ENCODE results near the gene TMEM91.

- TF ChIP-seq EZH2phosphoT487 (IDR thresholded peaks at IDR 0.05; ENCODE audit: unreplicated experiment), result no peak
- TF ChIP-seq CREB1 (CRISPR knock-in tag; IDR thresholded peaks at IDR 0.05; ENCODE audit: low read depth), result no peak
- no peak for TF ChIP-seq CTCF (conservative IDR thresholded peaks at IDR 0.05; ENCODE audit: low read depth in 2 of 2)
- no peak for TF ChIP-seq POLR2AphosphoS5 (IDR thresholded peaks at IDR 0.05; ENCODE audit: low read depth)
- no peak for TF ChIP-seq JUNB (IDR thresholded peaks at IDR 0.05; ENCODE audit: unreplicated experiment)
- TF ChIP-seq EZH2 (IDR thresholded peaks at IDR 0.05; ENCODE audit: low read depth, unreplicated experiment), result no peak
- no peak for TF ChIP-seq ZNF331 (CRISPR knock-in tag; IDR thresholded peaks at IDR 0.05; ENCODE audit: low read depth)
- TF ChIP-seq REST (IDR thresholded peaks at IDR 0.05; ENCODE audit: unreplicated experiment), result no peak
- TF ChIP-seq ETS1 (IDR thresholded peaks at IDR 0.05), result no peak
- TF ChIP-seq NANOG (IDR thresholded peaks at IDR 0.05; ENCODE audit: borderline replicate concordance), result no peak
- TF ChIP-seq STAT1 (IDR thresholded peaks at IDR 0.05; ENCODE audit: unreplicated experiment), result no peak
- TF ChIP-seq ZNF114 (CRISPR knock-in tag; IDR thresholded peaks at IDR 0.05), result no peak
These were observed 54.6 kb downstream of the TMEM91 start for GRCh38 chr19:41430922-41431321.

All from GM23338 (cell line).